ENCODE data around the gene GPR25. TPM values are rescaled to one million over a fixed set of nuclear protein-coding genes. Genes with fewer than 3 reads are reported as not detected.
A peak's percentile ranks its signal among the peaks of the same experiment; 100 is the strongest.

Gene GPR25
- total and polyA plus RNA-seq, 2 experiments from 2014 or later: 0.12 TPM; not detected in 1

- Histone ChIP-seq H3K27ac (no peak overlapping the region), H3K9me3 (ENCODE audit: low read depth) (no peaks in the 10 kb centered on the region), H3K4me1 (ENCODE audit: low read depth) (peaks cover 10% of the 10 kb centered on the region), H3K27me3 (no peaks in the 10 kb centered on the region), H3K4me3 (peak overlapping the region; percentile 54), H3K36me3 (no peaks in the 10 kb centered on the region)
- peak in 1 of 2 donors; percentile 24 for DNase-seq (ENCODE audit: low read depth in 1 of 2, low spot score in 1 of 2)
- no peak for TF ChIP-seq CTCF (IDR thresholded peaks at IDR 0.05; ENCODE audit: low read depth, low read length)
Measured at GRCh38 chr1:200891774-200892157, 19.0 kb downstream of the GPR25 start.

- H3K4me3 ChIP-seq: no peak overlapping the region
- H3K36me3 ChIP-seq: no peaks in the 10 kb centered on the region
- DNase-seq (ENCODE audit: low read depth in 1 of 2, low spot score in 1 of 2): no peak
- no peak overlapping the region for H3K27ac ChIP-seq
- no peaks in the 10 kb centered on the region for H3K27me3 ChIP-seq
- no peaks in the 10 kb centered on the region for H3K9me3 ChIP-seq (ENCODE audit: low read depth)
- TF ChIP-seq CTCF (IDR thresholded peaks at IDR 0.05; ENCODE audit: low read depth, low read length): no peak
- H3K4me1 ChIP-seq (ENCODE audit: low read depth): peaks cover 10% of the 10 kb centered on the region
Measured at GRCh38 chr1:200892546-200892945, 19.8 kb downstream of the GPR25 start.

GRCh38 chr1:200892958-200893357 lies 20.2 kb downstream of the GPR25 start:
- no peak overlapping the region for H3K27ac ChIP-seq
- no peak for TF ChIP-seq CTCF (IDR thresholded peaks at IDR 0.05; ENCODE audit: low read depth, low read length)
- no peaks in the 10 kb centered on the region for H3K36me3 ChIP-seq
- H3K4me3 ChIP-seq: no peak overlapping the region
- peaks cover 10% of the 10 kb centered on the region for H3K4me1 ChIP-seq (ENCODE audit: low read depth)
- H3K27me3 ChIP-seq: no peaks in the 10 kb centered on the region
- no peaks in the 10 kb centered on the region for H3K9me3 ChIP-seq (ENCODE audit: low read depth)
- no peak for DNase-seq (ENCODE audit: low read depth in 1 of 2, low spot score in 1 of 2)

GRCh38 chr1:200893411-200893901 lies 20.7 kb downstream of the GPR25 start:
- Histone ChIP-seq H3K4me3 (no peak overlapping the region), H3K27ac (no peak overlapping the region), H3K27me3 (no peaks in the 10 kb centered on the region), H3K4me1 (ENCODE audit: low read depth) (peaks cover 10% of the 10 kb centered on the region), H3K36me3 (no peaks in the 10 kb centered on the region), H3K9me3 (ENCODE audit: low read depth) (no peaks in the 10 kb centered on the region)
- no peak for DNase-seq (ENCODE audit: low read depth in 1 of 2, low spot score in 1 of 2)
- TF ChIP-seq CTCF (IDR thresholded peaks at IDR 0.05; ENCODE audit: low read depth, low read length): no peak

- Histone ChIP-seq H3K4me1 (ENCODE audit: low read depth) (peaks cover 10% of the 10 kb centered on the region), H3K27ac (no peak within 1 kb of the TSS), H3K9me3 (ENCODE audit: low read depth) (no peaks in the 10 kb centered on the region), H3K4me3 (no peak within 1 kb of the TSS), H3K27me3 (no peaks in the 10 kb centered on the region), H3K36me3 (no peaks in the 10 kb centered on the region)
- DNase-seq (ENCODE audit: low read depth in 1 of 2, low spot score in 1 of 2): no peak
- TF ChIP-seq CTCF (IDR thresholded peaks at IDR 0.05; ENCODE audit: low read depth, low read length): no peak
Measured at GRCh38 chr1:200894712-200895442, 22.1 kb downstream of the GPR25 start, which contains the start of gene INAVA. INAVA (plus strand) TSS chr1:200894900; CDS start chr1:200898401, 3,501 bp downstream.
